Transverse colon (tissue), 4 donors: ENCODE data around the gene MAP4. TPM values are rescaled to one million over a fixed set of nuclear protein-coding genes. Genes with fewer than 3 reads are reported as not detected.
A peak's percentile ranks its signal among the peaks of the same experiment; 100 is the strongest.
"Not testable (repeated sequence)": the region's sequence is repeated elsewhere in the genome, so short reads cannot be mapped to it uniquely, and the experiment has no call there.

Experiments used
- DNase-seq: peaks from one replicate; pipeline ENCODE4 v3.0.0-alpha.2; 2019
- H3K27ac ChIP-seq, 4 donors: fragments of 200-600 bp; sonication (generic); 2 replicates each; pipeline ENCODE4 v1.5.1; 2016 to 2018; ENCODE audit warnings: inconsistent platforms in 4 of 4
- H3K27me3 ChIP-seq: fragments of 200-600 bp; sonication (generic); 2 replicates; pipeline ENCODE4 v1.5.1; 2017; ENCODE audit warnings: inconsistent platforms
- H3K36me3 ChIP-seq, 4 donors: fragments of 200-600 bp; sonication (generic); 2 replicates each; pipeline ENCODE4 v1.5.1; 2017 to 2019; ENCODE audit warnings: inconsistent platforms in 4 of 4
- H3K4me1 ChIP-seq, 4 donors: fragments of 200-600 bp; sonication (generic); 2 replicates each; pipeline ENCODE4 v1.5.1; 2017 to 2020; ENCODE audit warnings: inconsistent platforms in 4 of 4
- H3K4me3 ChIP-seq, 4 donors: fragments of 200-600 bp; sonication (generic); 1 replicate in 1 of 4; 2 replicates in 3 of 4; pipeline versions ENCODE4 v1.5.1 to v1.6.1; 2017 to 2019; ENCODE audit warnings: inconsistent platforms in 4 of 4
- H3K9me3 ChIP-seq, 2 donors: fragments of 200-600 bp; sonication (generic); 2 replicates each; pipeline ENCODE4 v1.5.1; 2017 to 2019; ENCODE audit warnings: inconsistent platforms in 2 of 2
- EP300 ChIP-seq: sonication (generic); formaldehyde crosslinking; IDR thresholded peaks from one replicate; pipeline ENCODE4 v1.6.1; 2017; ENCODE audit warnings: antibody characterized with exemption, low read depth
- POLR2A ChIP-seq: fragments of 450-650 bp; IDR thresholded peaks from one replicate; pipeline ENCODE4 v1.6.1; 2016; ENCODE audit warnings: antibody characterized with exemption, mild to moderate bottlenecking, moderate library complexity
- POLR2AphosphoS5 ChIP-seq, 3 donors: sonication (generic); formaldehyde crosslinking; IDR thresholded peaks; one replicate each; pipeline ENCODE4 v1.6.1; 2016; ENCODE audit warnings: antibody characterized with exemption in 3 of 3
- WGBS, 2 donors: methylation state at CpG; one replicate each; pipeline ENCODE4 v1.1.5; 2018; ENCODE audit warnings: low coverage in 1 of 2; 5-methylcytosine and 5-hydroxymethylcytosine counted together
- in situ Hi-C, 4 donors: fragments of 200-750 bp; cut with MboI; loops; one replicate each; pipeline versions ENCODE4 v1.15.0 to v1.15.1; 2017; ENCODE audit warnings: low sequenced_read_pairs in 3 of 4, low pct_ligation_motif_present in 1 of 4, low pct_unique_long_range_greater_than_20kb in 1 of 4
- intact Hi-C: fragments of 100-400 bp; cut with DNase I; formaldehyde crosslinking; loops from one replicate; pipeline ENCODE4 v1.15.1; 2023; ENCODE audit warnings: low total_unique reads
- total RNA-seq, 4 donors: library from RNA; depleted of rRNA; stranded (reverse); fragments of >200 nt; gene quantifications; one replicate each; pipeline ENCODE4 v1.1.0, GENCODE V29; 2016
- TF ChIP-seq, protein P1 (sequence below), 5 experiments: fragments of 200-600 bp in 3 of 5; fragments of 450-650 bp in 2 of 5; sonication (generic) in 3 of 5; IDR thresholded peaks; 1 replicate in 2 of 5; 2 replicates in 3 of 5; pipeline ENCODE4 v1.5.1; 2016 to 2017; ENCODE audit warnings: antibody characterized with exemption in 5 of 5, inconsistent platforms in 3 of 5, mild to moderate bottlenecking in 2 of 5, moderate library complexity in 1 of 5

Gene MAP4
- total RNA-seq, 4 donors from 2014 or later = 68.8 to 148 (median 82.9) TPM

DNA sequence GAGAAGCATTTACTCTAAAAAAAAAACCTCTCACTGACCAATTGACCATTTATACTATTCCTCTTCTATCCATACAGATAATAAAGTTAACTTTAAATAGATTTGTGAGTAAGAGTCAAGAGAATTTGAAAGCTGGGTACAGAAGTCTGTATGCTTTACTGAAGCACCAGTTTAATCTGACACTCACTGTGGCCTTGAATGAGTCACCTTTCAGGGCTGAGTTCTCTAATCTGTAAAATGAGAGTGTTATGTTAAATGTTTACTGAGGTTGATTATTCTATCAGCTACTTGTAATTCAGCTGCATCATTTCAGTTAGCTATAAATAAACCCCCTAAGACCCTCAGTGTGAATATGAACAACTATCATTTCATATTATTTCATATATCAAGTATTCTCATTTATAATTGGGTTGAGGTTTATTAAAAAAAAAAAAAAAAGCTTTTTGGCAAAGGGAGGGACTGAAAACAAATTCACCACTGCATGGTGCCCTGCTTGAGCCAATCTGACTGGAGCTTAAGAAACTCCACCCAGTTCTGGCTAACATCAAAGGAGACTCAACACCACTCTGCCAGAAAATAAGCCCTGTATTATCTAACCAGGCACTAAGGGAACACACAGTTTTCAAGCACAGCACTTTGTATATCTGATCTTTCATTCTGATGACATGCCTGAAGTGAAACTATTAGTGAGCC, 2.8 kb downstream of the MAP4 start:
- Histone ChIP-seq H3K4me1 (peaks cover 30 to 72% (median 48%) of the 10 kb centered on the region in 4 donors), H3K27ac (peak overlapping the region; percentile 68 to 81 (median 76)), H3K36me3 (no peaks in the 10 kb centered on the region), H3K9me3 (no peaks in the 10 kb centered on the region), H3K27me3 (no peaks in the 10 kb centered on the region), H3K4me3 (no peak overlapping the region)
- TF ChIP-seq POLR2AphosphoS5 (IDR thresholded peaks at IDR 0.05) = peak; percentile 45 to 77 (median 73)
- TF ChIP-seq, protein P1, sequence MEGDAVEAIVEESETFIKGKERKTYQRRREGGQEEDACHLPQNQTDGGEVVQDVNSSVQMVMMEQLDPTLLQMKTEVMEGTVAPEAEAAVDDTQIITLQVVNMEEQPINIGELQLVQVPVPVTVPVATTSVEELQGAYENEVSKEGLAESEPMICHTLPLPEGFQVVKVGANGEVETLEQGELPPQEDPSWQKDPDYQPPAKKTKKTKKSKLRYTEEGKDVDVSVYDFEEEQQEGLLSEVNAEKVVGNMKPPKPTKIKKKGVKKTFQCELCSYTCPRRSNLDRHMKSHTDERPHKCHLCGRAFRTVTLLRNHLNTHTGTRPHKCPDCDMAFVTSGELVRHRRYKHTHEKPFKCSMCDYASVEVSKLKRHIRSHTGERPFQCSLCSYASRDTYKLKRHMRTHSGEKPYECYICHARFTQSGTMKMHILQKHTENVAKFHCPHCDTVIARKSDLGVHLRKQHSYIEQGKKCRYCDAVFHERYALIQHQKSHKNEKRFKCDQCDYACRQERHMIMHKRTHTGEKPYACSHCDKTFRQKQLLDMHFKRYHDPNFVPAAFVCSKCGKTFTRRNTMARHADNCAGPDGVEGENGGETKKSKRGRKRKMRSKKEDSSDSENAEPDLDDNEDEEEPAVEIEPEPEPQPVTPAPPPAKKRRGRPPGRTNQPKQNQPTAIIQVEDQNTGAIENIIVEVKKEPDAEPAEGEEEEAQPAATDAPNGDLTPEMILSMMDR (IDR thresholded peaks at IDR 0.05) = no peak
- peak; percentile 47 for TF ChIP-seq EP300
- in situ Hi-C loops = no loop called here
- no peak for DNase-seq
- intact Hi-C loops = loop anchor here (5.0 kb wide), 1 partner anchor 74 kb away; no protein-coding TSS in a partner anchor

DNA sequence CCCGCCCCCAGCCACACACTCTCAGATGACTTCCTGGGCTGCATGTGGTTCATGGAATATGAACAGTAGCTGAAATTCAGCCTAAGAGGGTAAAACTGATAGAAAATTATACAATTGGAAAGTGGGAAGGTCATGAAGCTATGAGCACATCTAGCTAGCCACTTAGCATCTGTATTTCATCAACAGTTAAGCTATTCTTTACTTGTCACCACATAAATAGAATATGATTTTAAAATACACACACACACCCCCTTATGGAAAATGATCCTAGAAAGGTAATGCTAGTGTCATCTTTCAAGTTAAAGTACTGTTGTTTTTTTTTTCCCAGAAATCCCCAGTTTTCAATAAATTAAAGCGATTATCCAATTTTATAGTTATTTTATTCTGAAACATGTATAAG, 3.6 kb downstream of the MAP4 start:
- DNase-seq = no peak
- Histone ChIP-seq H3K9me3 (no peaks in the 10 kb centered on the region), H3K27me3 (no peaks in the 10 kb centered on the region), H3K27ac (peak overlapping the region; percentile 68 to 81 (median 76)), H3K4me1 (peaks cover 30 to 67% (median 48%) of the 10 kb centered on the region in 4 donors), H3K4me3 (no peak overlapping the region), H3K36me3 (no peaks in the 10 kb centered on the region)
- TF ChIP-seq, protein P1 (IDR thresholded peaks at IDR 0.05) = no peak
- peak in 1 of 3 donors; percentile 67 for TF ChIP-seq POLR2AphosphoS5 (IDR thresholded peaks at IDR 0.05)
- intact Hi-C loops (loop anchor here (5.0 kb wide), 1 partner anchor 75 kb away; no protein-coding TSS in a partner anchor), in situ Hi-C loops (no loop called here)
- 67 to 82% methylated on average over 2 of the region's 2 CpGs for WGBS, 2 donors

DNA sequence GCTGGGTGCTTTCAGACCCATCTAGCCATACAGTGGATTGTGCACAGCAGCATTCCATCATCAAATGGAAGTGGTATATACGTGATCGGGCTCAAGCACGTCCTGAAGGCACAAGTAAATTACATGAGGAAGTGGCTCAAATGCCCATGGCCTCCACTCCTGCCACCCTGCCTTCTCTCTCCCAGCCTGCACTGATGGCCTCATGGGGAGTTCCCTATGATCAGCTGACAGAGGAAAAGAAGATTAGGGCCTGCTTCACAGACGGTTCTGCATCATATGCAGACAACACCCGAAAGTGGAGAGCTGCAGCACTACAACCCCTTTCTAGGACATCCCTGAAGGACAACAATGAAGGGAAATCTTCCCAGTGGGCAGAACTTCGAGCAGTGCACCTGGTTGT, 8.2 kb downstream of the MAP4 start:
- H3K27me3 ChIP-seq, H3K9me3 ChIP-seq, intact Hi-C loops, DNase-seq, in situ Hi-C loops, H3K27ac ChIP-seq, H3K36me3 ChIP-seq, H3K4me3 ChIP-seq: not testable (repeated sequence)
- WGBS, 2 donors = 93 to 100% methylated on average over 1 to 6 of the region's 6 CpGs
- H3K4me1 ChIP-seq = peaks cover 2 to 30% (median 10%) of the 10 kb centered on the region in 4 donors

DNA sequence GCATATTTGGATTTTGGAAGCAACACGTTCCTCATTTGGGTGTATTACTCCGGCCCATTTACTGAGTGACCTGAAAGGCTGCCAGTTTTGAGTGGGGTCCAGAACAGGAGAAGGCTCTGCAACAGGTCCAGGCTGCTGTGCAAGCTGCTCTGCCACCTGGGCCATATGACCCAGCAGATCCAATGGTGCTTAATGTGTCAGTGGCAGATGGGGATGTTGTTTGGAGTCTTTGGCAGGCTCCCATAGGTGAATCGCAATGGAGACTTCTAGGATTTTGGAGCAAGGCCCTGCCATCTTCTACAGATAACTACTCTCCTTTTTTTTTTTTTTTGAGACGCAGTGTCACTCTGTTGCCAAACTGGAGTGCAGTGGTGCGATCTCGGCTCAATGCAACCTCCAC, 8.9 kb downstream of the MAP4 start:
- H3K9me3 ChIP-seq, H3K27ac ChIP-seq, in situ Hi-C loops, DNase-seq, H3K36me3 ChIP-seq, H3K4me3 ChIP-seq, intact Hi-C loops, H3K27me3 ChIP-seq: not testable (repeated sequence)
- H3K4me1 ChIP-seq = peaks cover 0 to 23% (median 5%) of the 10 kb centered on the region in 4 donors
- 96 to 100% methylated on average over 2 to 6 of the region's 6 CpGs for WGBS, 2 donors

DNA sequence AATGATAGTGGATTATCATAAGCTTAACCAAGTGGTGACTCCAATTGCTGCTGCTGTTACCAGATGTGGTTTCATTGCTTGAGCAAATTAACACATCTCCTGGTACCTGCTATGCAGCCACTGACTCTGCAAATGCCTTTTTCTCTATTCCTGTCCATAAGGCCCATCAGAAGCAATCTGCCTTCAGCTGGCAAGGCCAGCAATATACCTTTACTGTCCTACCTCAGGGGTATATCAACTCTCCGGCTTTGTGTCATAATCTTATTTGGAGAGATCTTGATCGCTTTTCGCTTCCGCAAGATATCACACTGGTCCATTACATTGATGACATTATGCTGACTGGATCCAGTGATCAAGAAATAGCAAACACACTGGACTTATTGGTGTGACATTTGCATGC, 9.4 kb downstream of the MAP4 start:
- peaks cover 0 to 17% (median 3%) of the 10 kb centered on the region in 4 donors for H3K4me1 ChIP-seq
- H3K9me3 ChIP-seq, H3K36me3 ChIP-seq, H3K4me3 ChIP-seq, H3K27ac ChIP-seq, H3K27me3 ChIP-seq, DNase-seq, intact Hi-C loops, in situ Hi-C loops: not testable (repeated sequence)
- WGBS, 2 donors = 98 to 100% methylated on average over 1 to 4 of the region's 4 CpGs

DNA sequence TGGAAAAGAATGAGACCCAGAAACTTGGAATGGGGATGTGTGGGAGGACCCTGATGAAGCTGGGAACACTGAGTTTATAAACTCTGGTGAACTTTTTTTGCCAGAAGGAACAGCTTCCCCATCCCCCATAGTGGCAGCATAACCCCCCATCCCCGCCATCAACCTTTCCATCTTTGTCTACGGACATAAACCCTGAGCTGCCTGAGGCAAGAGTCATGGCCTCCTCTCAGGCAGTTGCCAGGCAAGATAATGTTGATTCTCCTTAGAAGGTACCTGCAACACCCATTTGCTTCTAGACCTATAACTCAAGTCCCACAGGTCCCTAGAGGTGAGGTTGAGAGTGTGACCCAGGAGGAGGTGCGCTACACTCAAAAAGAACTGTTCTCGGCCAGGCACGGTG, 11.5 kb downstream of the MAP4 start:
- TF ChIP-seq POLR2AphosphoS5 (IDR thresholded peaks at IDR 0.05) (no peak), EP300 (no peak), POLR2A (no peak)
- TF ChIP-seq, protein P1 (IDR thresholded peaks at IDR 0.05) = no peak
- WGBS, 2 donors = 98% methylated on average over 5 of the region's 5 CpGs; no CpG with 5 or more reads in 1 of the 2 donors
- DNase-seq = no peak
- peaks cover 0 to 11% (median 0%) of the 10 kb centered on the region in 4 donors for H3K4me1 ChIP-seq
- no peaks in the 10 kb centered on the region for H3K27me3 ChIP-seq
- intact Hi-C loops = no loop called here
- no peak overlapping the region for H3K27ac ChIP-seq
- H3K4me3 ChIP-seq = no peak overlapping the region
- H3K36me3 ChIP-seq = no peaks in the 10 kb centered on the region
- in situ Hi-C loops = no loop called here
- H3K9me3 ChIP-seq = no peaks in the 10 kb centered on the region
